Measurements from ENCODE around the gene KIAA1614.

The KIAA1614 gene

GRCh38 chr1:180976191-180976590 lies 63.5 kb downstream of the KIAA1614 start:
- FAIRE-seq (no peak), DNase-seq (ENCODE audit: extremely low spot score, insufficient read length, low read depth) (no peak)

GRCh38 chr1:180976732-180977357 lies 64.1 kb downstream of the KIAA1614 start:
- FAIRE-seq (no peak), DNase-seq (ENCODE audit: extremely low spot score, insufficient read length, low read depth) (no peak)

- DNase-seq (ENCODE audit: extremely low spot score, insufficient read length, low read depth), result peak; percentile 35
Measured at GRCh38 chr1:180981596-180982387, 69.1 kb downstream of the KIAA1614 start.

GRCh38 chr1:180982422-180982821 lies 69.7 kb downstream of the KIAA1614 start:
- DNase-seq (ENCODE audit: extremely low spot score, insufficient read length, low read depth), result no peak
- no peak for FAIRE-seq

More at GRCh38 chr1:180981596-180982387, 69.1 kb downstream of the KIAA1614 start:
- FAIRE-seq, result peak; percentile 89

- no peak for FAIRE-seq
- DNase-seq (ENCODE audit: extremely low spot score, insufficient read length, low read depth), result no peak
Measured at GRCh38 chr1:180988253-180988752, 75.6 kb downstream of the KIAA1614 start.

- DNase-seq (ENCODE audit: extremely low spot score, insufficient read length, low read depth), result no peak
- no peak for FAIRE-seq
Measured at GRCh38 chr1:180994262-180994661, 81.6 kb downstream of the KIAA1614 start.

- DNase-seq (ENCODE audit: extremely low spot score, insufficient read length, low read depth) (no peak), FAIRE-seq (no peak)
Measured at GRCh38 chr1:180997843-180998504, 85.3 kb downstream of the KIAA1614 start.
